ENCODE results near the gene PEAK1. TPM values are rescaled to one million over a fixed set of nuclear protein-coding genes. Genes with fewer than 3 reads are reported as not detected.

PEAK1 gene
- total and polyA plus RNA-seq, 9 of the 15 experiments (the other 6 are each of a cell fraction or from before 2014, with no cell fraction given) = 0.99 to 22.4 (median 10.8) TPM

DNA sequence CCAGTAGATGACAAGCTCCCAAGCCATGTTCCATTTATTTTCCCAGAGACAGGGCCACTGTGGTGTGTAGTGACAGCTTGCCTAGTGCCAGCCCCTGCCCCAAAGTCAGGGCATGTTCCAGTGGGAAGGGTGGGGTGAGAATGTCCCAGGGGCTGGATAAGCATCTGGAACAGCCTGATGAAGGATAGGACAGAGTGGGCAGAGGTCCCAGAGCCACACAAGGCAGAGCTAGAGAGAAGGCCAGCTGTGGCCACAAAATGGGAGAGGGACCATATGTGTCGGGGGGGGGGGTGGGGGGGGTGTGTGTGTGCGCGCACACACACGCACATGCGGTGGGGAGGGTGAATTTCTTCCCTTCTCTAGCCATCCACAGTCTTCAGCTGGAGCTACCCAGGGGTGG is 322.0 kb downstream of the PEAK1 start (continued):
- TF ChIP-seq, protein P1, sequence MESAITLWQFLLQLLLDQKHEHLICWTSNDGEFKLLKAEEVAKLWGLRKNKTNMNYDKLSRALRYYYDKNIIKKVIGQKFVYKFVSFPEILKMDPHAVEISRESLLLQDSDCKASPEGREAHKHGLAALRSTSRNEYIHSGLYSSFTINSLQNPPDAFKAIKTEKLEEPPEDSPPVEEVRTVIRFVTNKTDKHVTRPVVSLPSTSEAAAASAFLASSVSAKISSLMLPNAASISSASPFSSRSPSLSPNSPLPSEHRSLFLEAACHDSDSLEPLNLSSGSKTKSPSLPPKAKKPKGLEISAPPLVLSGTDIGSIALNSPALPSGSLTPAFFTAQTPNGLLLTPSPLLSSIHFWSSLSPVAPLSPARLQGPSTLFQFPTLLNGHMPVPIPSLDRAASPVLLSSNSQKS (CRISPR knock-in tag; IDR thresholded peaks at IDR 0.05) = no peak
- TF ChIP-seq NFE2L1 (tag; IDR thresholded peaks at IDR 0.05; ENCODE audit: borderline replicate concordance, low read depth) (no peak), ZNF584 (CRISPR knock-in tag; IDR thresholded peaks at IDR 0.05; ENCODE audit: low read depth) (no peak), GABPB2 (CRISPR knock-in tag; conservative IDR thresholded peaks at IDR 0.05) (no peak)

DNA sequence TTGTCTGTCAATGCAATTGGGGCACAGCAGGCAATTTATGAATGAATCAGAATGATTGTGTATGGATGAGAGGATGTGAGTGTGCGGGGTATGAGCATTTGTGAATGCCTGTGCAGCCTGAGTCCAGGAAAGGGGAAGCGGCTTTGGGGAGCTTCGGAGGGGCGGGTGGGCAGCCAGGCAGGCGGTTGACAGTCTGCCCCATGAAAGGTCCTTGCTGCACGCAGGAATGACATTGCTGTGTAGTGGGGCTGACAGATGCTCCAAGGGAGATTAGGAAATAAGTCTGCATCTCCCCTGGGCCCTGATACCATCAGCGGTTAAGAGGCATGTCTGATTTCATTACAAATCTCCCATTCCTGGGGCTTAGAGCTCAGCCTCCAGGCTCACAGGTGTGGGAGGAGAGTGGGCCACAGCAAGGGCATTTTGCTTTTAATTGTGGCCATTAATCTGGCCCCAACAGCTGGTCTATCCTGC is 322.6 kb downstream of the PEAK1 start:
- H3K4me2 ChIP-seq (ENCODE audit: insufficient read depth, low read length) = no peak overlapping the region
- H3K4me3 ChIP-seq = no peak overlapping the region
- H3K9me1 ChIP-seq (ENCODE audit: control insufficient read depth, insufficient read depth, low read length) = no peaks in the 10 kb centered on the region
- ATAC-seq (no peak), FAIRE-seq (no peak), DNase-seq (ENCODE audit: extremely low read depth in 1 of 4, low spot score in 3 of 4) (peak in 1 of 4 experiments; percentile 15)
- H3K27me3 ChIP-seq (ENCODE audit: control insufficient read depth in 2 of 2, insufficient read depth in 2 of 2, low read length in 2 of 2) = peaks cover 0 to 32% of the 10 kb centered on the region in 2 experiments; a peak in 3 of 5 replicates
- intact Hi-C loops (cut with micrococcal nuclease) = loop anchor here (5.0 kb wide), 1 partner anchor 70 kb away; no protein-coding TSS in a partner anchor
- CTCF ChIA-PET (ENCODE audit: low intra/inter-chr PET ratio) = no interaction called here
- WGBS (ENCODE audit: insufficient coverage, low coverage, missing lambda C conversion rate) = 6% methylated on average over 7 of the region's 7 CpGs
- H3K9me3 ChIP-seq (replicated peaks; ENCODE audit: control insufficient read depth, insufficient read depth, low read depth, low read length) = no peaks in the 10 kb centered on the region
- no TSS peak for BruUV-seq (replicated peaks)
- H3K79me2 ChIP-seq (ENCODE audit: control insufficient read depth, insufficient read depth, low read length) = no peaks in the 10 kb centered on the region
- POLR2A ChIA-PET = interaction anchor here (0.8 to 1.2 kb wide), 3 partner anchors 12 to 811 kb away, joined by 3 read pairs; no protein-coding TSS in a partner anchor
- no peak overlapping the region for H3K27ac ChIP-seq (ENCODE audit: extremely low read depth, low read depth, low read length)
- H3K9ac ChIP-seq (ENCODE audit: insufficient read depth in 1 of 2, low read depth in 2 of 2, low read length in 2 of 2) = no peak overlapping the region
- no peaks in the 10 kb centered on the region for H3K4me1 ChIP-seq (replicated peaks in 1 of 2; ENCODE audit: control insufficient read depth in 2 of 2, insufficient read depth in 2 of 2, low read length in 2 of 2)
- H2AFZ ChIP-seq (ENCODE audit: low read depth, low read length) = no peak overlapping the region
- H4K20me1 ChIP-seq (replicated peaks; ENCODE audit: control insufficient read depth, insufficient read depth, low read length) = peaks cover 4% of the 10 kb centered on the region; the same call in 1 of the 2 replicates
- H3K36me3 ChIP-seq (ENCODE audit: control insufficient read depth, insufficient read depth, low read length) = no peaks in the 10 kb centered on the region
- in situ Hi-C loops (cut with MboI) = no loop called here
- TF ChIP-seq TEAD4 (IDR thresholded peaks at IDR 0.05; ENCODE audit: low read length) = peak; percentile 52; the same call in 1 of the 2 replicates
- TF ChIP-seq TEAD4 (CRISPR knock-in tag; IDR thresholded peaks at IDR 0.05; ENCODE audit: borderline replicate concordance) = no peak
- TF ChIP-seq RBM14 (IDR thresholded peaks at IDR 0.05; ENCODE audit: borderline replicate concordance, insufficient read depth, low read depth, low read length) = no peak
- peak; percentile 95 for TF ChIP-seq SPI1 (IDR thresholded peaks at IDR 0.05; ENCODE audit: borderline replicate concordance, low read depth, low read length)
- TF ChIP-seq KLF16 (IDR thresholded peaks at IDR 0.05) = 0 out of 2 replicates have a peak, but pooled peaks have one; percentile 11
- TF ChIP-seq, protein P2, sequence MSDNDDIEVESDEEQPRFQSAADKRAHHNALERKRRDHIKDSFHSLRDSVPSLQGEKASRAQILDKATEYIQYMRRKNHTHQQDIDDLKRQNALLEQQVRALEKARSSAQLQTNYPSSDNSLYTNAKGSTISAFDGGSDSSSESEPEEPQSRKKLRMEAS (CRISPR knock-in tag; IDR thresholded peaks at IDR 0.05) = 0 out of 2 replicates have a peak, but pooled peaks have one; percentile 13
- TF ChIP-seq POLR2B (IDR thresholded peaks at IDR 0.05; ENCODE audit: low read depth, partially characterized antibody) = no peak
- no peak for TF ChIP-seq NCOA4 (IDR thresholded peaks at IDR 0.05; ENCODE audit: partially characterized antibody)
- TF ChIP-seq, protein P3, sequence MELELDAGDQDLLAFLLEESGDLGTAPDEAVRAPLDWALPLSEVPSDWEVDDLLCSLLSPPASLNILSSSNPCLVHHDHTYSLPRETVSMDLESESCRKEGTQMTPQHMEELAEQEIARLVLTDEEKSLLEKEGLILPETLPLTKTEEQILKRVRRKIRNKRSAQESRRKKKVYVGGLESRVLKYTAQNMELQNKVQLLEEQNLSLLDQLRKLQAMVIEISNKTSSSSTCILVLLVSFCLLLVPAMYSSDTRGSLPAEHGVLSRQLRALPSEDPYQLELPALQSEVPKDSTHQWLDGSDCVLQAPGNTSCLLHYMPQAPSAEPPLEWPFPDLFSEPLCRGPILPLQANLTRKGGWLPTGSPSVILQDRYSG (tag; conservative IDR thresholded peaks at IDR 0.05; ENCODE audit: low read depth) = no peak
- TF ChIP-seq, protein P4, sequence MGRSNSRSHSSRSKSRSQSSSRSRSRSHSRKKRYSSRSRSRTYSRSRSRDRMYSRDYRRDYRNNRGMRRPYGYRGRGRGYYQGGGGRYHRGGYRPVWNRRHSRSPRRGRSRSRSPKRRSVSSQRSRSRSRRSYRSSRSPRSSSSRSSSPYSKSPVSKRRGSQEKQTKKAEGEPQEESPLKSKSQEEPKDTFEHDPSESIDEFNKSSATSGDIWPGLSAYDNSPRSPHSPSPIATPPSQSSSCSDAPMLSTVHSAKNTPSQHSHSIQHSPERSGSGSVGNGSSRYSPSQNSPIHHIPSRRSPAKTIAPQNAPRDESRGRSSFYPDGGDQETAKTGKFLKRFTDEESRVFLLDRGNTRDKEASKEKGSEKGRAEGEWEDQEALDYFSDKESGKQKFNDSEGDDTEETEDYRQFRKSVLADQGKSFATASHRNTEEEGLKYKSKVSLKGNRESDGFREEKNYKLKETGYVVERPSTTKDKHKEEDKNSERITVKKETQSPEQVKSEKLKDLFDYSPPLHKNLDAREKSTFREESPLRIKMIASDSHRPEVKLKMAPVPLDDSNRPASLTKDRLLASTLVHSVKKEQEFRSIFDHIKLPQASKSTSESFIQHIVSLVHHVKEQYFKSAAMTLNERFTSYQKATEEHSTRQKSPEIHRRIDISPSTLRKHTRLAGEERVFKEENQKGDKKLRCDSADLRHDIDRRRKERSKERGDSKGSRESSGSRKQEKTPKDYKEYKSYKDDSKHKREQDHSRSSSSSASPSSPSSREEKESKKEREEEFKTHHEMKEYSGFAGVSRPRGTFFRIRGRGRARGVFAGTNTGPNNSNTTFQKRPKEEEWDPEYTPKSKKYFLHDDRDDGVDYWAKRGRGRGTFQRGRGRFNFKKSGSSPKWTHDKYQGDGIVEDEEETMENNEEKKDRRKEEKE (IDR thresholded peaks at IDR 0.05; ENCODE audit: borderline replicate concordance in 1 of 2, control insufficient read depth in 1 of 2, low read depth in 2 of 2, low read length in 1 of 2) = no peak
- peak; percentile 10; the same call in 1 of the 2 replicates for TF ChIP-seq TAL1 (IDR thresholded peaks at IDR 0.05)

Data from K562 (cell line).